Measurements from ENCODE around the gene RXRA. TPM values are rescaled to one million over a fixed set of nuclear protein-coding genes. Genes with fewer than 3 reads are reported as not detected.

The RXRA gene
- total RNA-seq, 1 donor from 2014 or later, result 33.4 TPM

GRCh38 chr9:134476942-134477335 is 150.7 kb downstream of the RXRA start:
- Histone ChIP-seq H3K27me3 (ENCODE audit: insufficient read depth, low read length) (no peaks in the 10 kb centered on the region), H4K20me1 (ENCODE audit: insufficient read depth, low read length) (no peaks in the 10 kb centered on the region), H3K79me2 (ENCODE audit: insufficient read depth, low read length) (no peaks in the 10 kb centered on the region), H2AFZ (ENCODE audit: low read depth, low read length) (no peak overlapping the region), H3K27ac (ENCODE audit: low read depth, low read length) (no peak overlapping the region), H3K9ac (ENCODE audit: low read length) (no peak overlapping the region), H3K36me3 (ENCODE audit: insufficient read depth, low read length) (no peaks in the 10 kb centered on the region), H3K4me1 (ENCODE audit: insufficient read depth, low read length) (peaks cover 20% of the 10 kb centered on the region), H3K9me3 (ENCODE audit: insufficient read depth, low read depth, low read length) (no peaks in the 10 kb centered on the region), H3K4me3 (ENCODE audit: insufficient read depth, low read depth, low read length) (no peak overlapping the region), H3K4me2 (ENCODE audit: low read length) (no peak overlapping the region)
- FAIRE-seq (no peak), DNase-seq (ENCODE audit: low read depth) (no peak)
- no peaks in the 10 kb centered on the region for H3K4me1 Mint-ChIP-seq (ENCODE audit: low read depth, unreplicated experiment)
- peaks cover 2% of the 10 kb centered on the region for H3K9me3 Mint-ChIP-seq (ENCODE audit: unreplicated experiment)
- peaks cover 20% of the 10 kb centered on the region for H3K27me3 Mint-ChIP-seq (ENCODE audit: low read depth, unreplicated experiment)
- no peak overlapping the region for H3K4me3 Mint-ChIP-seq (ENCODE audit: unreplicated experiment)
- peaks cover 2% of the 10 kb centered on the region for H3K36me3 Mint-ChIP-seq (ENCODE audit: low read depth, unreplicated experiment)
- H3K27ac Mint-ChIP-seq (ENCODE audit: unreplicated experiment), result peak overlapping the region; percentile 41
- TF ChIP-seq CTCF (IDR thresholded peaks at IDR 0.05; ENCODE audit: insufficient read depth, low read depth, low read length), result no peak
- no peak for TF ChIP-seq EZH2 (IDR thresholded peaks at IDR 0.05; ENCODE audit: insufficient read depth, low read length)

- Histone ChIP-seq H3K9ac (ENCODE audit: low read length) (no peak overlapping the region), H3K27ac (ENCODE audit: low read depth, low read length) (no peak overlapping the region), H4K20me1 (ENCODE audit: insufficient read depth, low read length) (no peaks in the 10 kb centered on the region), H3K9me3 (ENCODE audit: insufficient read depth, low read depth, low read length) (no peaks in the 10 kb centered on the region), H3K36me3 (ENCODE audit: insufficient read depth, low read length) (no peaks in the 10 kb centered on the region), H3K4me3 (ENCODE audit: insufficient read depth, low read depth, low read length) (no peak overlapping the region), H3K79me2 (ENCODE audit: insufficient read depth, low read length) (no peaks in the 10 kb centered on the region), H3K4me2 (ENCODE audit: low read length) (no peak overlapping the region), H2AFZ (ENCODE audit: low read depth, low read length) (no peak overlapping the region), H3K4me1 (ENCODE audit: insufficient read depth, low read length) (peaks cover 20% of the 10 kb centered on the region), H3K27me3 (ENCODE audit: insufficient read depth, low read length) (no peaks in the 10 kb centered on the region)
- FAIRE-seq (no peak), DNase-seq (ENCODE audit: low read depth) (no peak)
- no peaks in the 10 kb centered on the region for H3K4me1 Mint-ChIP-seq (ENCODE audit: low read depth, unreplicated experiment)
- H3K4me3 Mint-ChIP-seq (ENCODE audit: unreplicated experiment), result peak overlapping the region; percentile 14
- H3K27me3 Mint-ChIP-seq (ENCODE audit: low read depth, unreplicated experiment), result peaks cover 24% of the 10 kb centered on the region
- peaks cover 2% of the 10 kb centered on the region for H3K9me3 Mint-ChIP-seq (ENCODE audit: unreplicated experiment)
- TF ChIP-seq EZH2 (IDR thresholded peaks at IDR 0.05; ENCODE audit: insufficient read depth, low read length), result no peak
- no peak for TF ChIP-seq CTCF (IDR thresholded peaks at IDR 0.05; ENCODE audit: insufficient read depth, low read depth, low read length)
- H3K36me3 Mint-ChIP-seq (ENCODE audit: low read depth, unreplicated experiment), result peaks cover 3% of the 10 kb centered on the region
- H3K27ac Mint-ChIP-seq (ENCODE audit: unreplicated experiment), result no peak overlapping the region
These were observed 151.2 kb downstream of the RXRA start for GRCh38 chr9:134477342-134477925.

GRCh38 chr9:134477927-134478326 is 151.7 kb downstream of the RXRA start:
- peaks cover 2% of the 10 kb centered on the region for H3K9me3 Mint-ChIP-seq (ENCODE audit: unreplicated experiment)
- TF ChIP-seq CTCF (IDR thresholded peaks at IDR 0.05; ENCODE audit: insufficient read depth, low read depth, low read length) (no peak), EZH2 (IDR thresholded peaks at IDR 0.05; ENCODE audit: insufficient read depth, low read length) (no peak)
- FAIRE-seq, result no peak

More at GRCh38 chr9:134477927-134478326, 151.7 kb downstream of the RXRA start:
- peaks cover 6% of the 10 kb centered on the region for H3K36me3 Mint-ChIP-seq (ENCODE audit: low read depth, unreplicated experiment)
- Histone ChIP-seq H3K27ac (ENCODE audit: low read depth, low read length) (no peak overlapping the region), H3K27me3 (ENCODE audit: insufficient read depth, low read length) (no peaks in the 10 kb centered on the region), H3K9me3 (ENCODE audit: insufficient read depth, low read depth, low read length) (no peaks in the 10 kb centered on the region), H3K36me3 (ENCODE audit: insufficient read depth, low read length) (no peaks in the 10 kb centered on the region), H3K4me2 (ENCODE audit: low read length) (no peak overlapping the region), H2AFZ (ENCODE audit: low read depth, low read length) (no peak overlapping the region), H3K79me2 (ENCODE audit: insufficient read depth, low read length) (no peaks in the 10 kb centered on the region), H3K4me1 (ENCODE audit: insufficient read depth, low read length) (peaks cover 20% of the 10 kb centered on the region), H3K4me3 (ENCODE audit: insufficient read depth, low read depth, low read length) (no peak overlapping the region), H4K20me1 (ENCODE audit: insufficient read depth, low read length) (no peaks in the 10 kb centered on the region), H3K9ac (ENCODE audit: low read length) (no peak overlapping the region)
- DNase-seq (ENCODE audit: low read depth), result no peak
- H3K4me3 Mint-ChIP-seq (ENCODE audit: unreplicated experiment), result peak overlapping the region; percentile 14
- H3K27me3 Mint-ChIP-seq (ENCODE audit: low read depth, unreplicated experiment), result peaks cover 28% of the 10 kb centered on the region
- H3K4me1 Mint-ChIP-seq (ENCODE audit: low read depth, unreplicated experiment), result no peaks in the 10 kb centered on the region
- no peak overlapping the region for H3K27ac Mint-ChIP-seq (ENCODE audit: unreplicated experiment)

All from astrocyte (in vitro differentiated cells and primary cell).